HFFc6 (cell line): Measurements from ENCODE around the gene SLC6A8. TPM values are rescaled to one million over a fixed set of nuclear protein-coding genes. Genes with fewer than 3 reads are reported as not detected.

ENCODE experiments used
- DNase-seq: peaks from one replicate; pipeline ENCODE4 v3.0.0-alpha.2; 2018
- H3K27ac Mint-ChIP-seq: 2 replicates; pipeline ENCODE4 v1.8.0; 2020; ENCODE audit warnings: mild to moderate bottlenecking, mixed read lengths
- H3K27me3 Mint-ChIP-seq: 2 replicates; pipeline ENCODE4 v1.8.0; 2021; ENCODE audit warnings: mild to moderate bottlenecking, moderate library complexity, mixed read lengths; ENCODE audit not compliant: insufficient read depth
- H3K36me3 Mint-ChIP-seq: 2 replicates; pipeline ENCODE4 v1.8.0; 2021; ENCODE audit warnings: low read depth, mixed read lengths
- H3K4me1 Mint-ChIP-seq: 2 replicates; pipeline ENCODE4 v1.8.0; 2020; ENCODE audit warnings: low read depth, mixed read lengths
- H3K4me3 Mint-ChIP-seq: 2 replicates; pipeline ENCODE4 v1.8.0; 2020; ENCODE audit warnings: mild to moderate bottlenecking, moderate library complexity, mixed read lengths
- H3K9me3 Mint-ChIP-seq: 2 replicates; pipeline ENCODE4 v1.8.0; 2020; ENCODE audit warnings: mild to moderate bottlenecking, mixed read lengths
- total RNA-seq, 6 experiments: library from RNA; stranded (reverse); fragmentation: NEBNext Ultra II Directional; extraction: Animal tissue kit (Norgen Biotek cat#: 25700); gene quantifications; 2 replicates in 1 of 6; 3 replicates in 5 of 6; pipeline ENCODE4 v1.2.3, GENCODE V29; 2021
- TF ChIP-seq, protein P1 (sequence below): fragments of 200-600 bp; sonication (generic); IDR thresholded peaks from 2 replicates; pipeline ENCODE4 v1.5.0; 2021; ENCODE audit warnings: antibody characterized with exemption, mild to moderate bottlenecking

Gene SLC6A8
- total RNA-seq, 6 experiments from 2014 or later = 14.0 to 33.8 (median 17.7) TPM

DNA sequence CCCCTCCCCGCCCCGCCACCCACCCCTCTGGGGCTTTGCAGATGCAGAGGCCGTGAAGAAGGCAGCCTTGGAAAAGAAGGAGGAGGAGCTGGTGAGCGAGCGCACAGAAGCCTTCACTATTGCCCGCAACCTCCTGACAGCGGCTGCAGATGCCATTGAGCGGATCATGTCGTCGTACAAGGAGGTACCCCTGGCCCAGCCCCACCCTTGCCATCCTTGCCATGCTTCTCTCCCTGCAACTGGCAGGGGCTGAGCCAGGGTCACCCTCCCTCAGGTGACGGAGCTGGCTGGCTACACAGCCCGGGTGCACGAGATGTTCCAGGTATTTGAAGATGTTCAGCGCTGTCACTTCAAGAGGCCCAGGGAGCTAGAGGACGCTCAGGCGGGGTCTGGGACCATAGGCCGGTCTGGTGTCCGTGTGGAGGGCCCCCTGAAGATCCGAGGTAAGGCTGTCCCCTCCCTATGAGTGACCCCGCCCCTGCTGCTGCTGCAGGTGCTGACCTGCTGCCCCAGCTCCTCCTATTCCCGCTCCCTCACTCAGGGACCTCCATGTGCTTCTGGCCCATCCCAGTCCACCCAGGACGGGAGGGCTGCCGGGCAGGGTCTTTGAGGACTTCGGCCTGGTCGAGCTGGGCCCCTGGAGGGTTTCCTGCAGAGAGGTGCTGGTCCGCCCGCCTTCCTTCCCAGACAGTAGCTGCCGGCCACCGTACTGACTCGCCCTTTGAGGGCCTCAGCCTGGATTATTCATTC, 48.5 kb downstream of the SLC6A8 start:
- Mint-ChIP-seq H3K4me3 (no peak overlapping the region), H3K9me3 (peaks cover 7% of the 10 kb centered on the region; the same call in 1 of the 2 replicates), H3K27ac (no peak overlapping the region), H3K36me3 (peaks cover 12% of the 10 kb centered on the region), H3K4me1 (peaks cover 13% of the 10 kb centered on the region), H3K27me3 (no peaks in the 10 kb centered on the region; the same call in 1 of the 2 replicates)
- no peak for DNase-seq
- TF ChIP-seq, protein P1, sequence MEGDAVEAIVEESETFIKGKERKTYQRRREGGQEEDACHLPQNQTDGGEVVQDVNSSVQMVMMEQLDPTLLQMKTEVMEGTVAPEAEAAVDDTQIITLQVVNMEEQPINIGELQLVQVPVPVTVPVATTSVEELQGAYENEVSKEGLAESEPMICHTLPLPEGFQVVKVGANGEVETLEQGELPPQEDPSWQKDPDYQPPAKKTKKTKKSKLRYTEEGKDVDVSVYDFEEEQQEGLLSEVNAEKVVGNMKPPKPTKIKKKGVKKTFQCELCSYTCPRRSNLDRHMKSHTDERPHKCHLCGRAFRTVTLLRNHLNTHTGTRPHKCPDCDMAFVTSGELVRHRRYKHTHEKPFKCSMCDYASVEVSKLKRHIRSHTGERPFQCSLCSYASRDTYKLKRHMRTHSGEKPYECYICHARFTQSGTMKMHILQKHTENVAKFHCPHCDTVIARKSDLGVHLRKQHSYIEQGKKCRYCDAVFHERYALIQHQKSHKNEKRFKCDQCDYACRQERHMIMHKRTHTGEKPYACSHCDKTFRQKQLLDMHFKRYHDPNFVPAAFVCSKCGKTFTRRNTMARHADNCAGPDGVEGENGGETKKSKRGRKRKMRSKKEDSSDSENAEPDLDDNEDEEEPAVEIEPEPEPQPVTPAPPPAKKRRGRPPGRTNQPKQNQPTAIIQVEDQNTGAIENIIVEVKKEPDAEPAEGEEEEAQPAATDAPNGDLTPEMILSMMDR = no peak

DNA sequence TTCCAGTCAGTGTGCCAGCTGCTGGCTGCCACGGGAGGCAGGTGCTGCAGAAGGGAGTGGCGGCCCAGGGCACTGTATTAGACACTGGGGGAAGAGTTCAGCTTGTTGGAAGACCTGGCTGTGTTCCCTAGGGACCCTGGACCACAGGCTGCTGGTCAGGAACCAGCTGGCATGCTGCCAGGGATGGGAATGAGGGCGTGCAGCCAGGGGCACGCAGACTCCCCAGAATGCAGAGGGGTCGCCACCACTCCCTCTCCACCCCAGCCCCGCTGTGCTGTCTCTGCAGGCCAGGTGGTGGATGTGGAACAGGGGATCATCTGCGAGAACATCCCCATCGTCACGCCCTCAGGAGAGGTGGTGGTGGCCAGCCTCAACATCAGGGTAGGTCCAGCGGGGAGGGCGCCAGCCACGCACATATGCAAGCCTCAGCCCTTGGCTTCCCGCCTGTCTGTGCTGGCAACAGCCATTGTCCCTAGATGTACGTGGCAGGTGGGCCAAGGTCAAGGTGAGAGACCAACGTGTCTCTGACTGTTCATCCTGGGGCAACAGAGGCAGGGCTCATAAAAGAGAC, 49.2 kb downstream of the SLC6A8 start:
- Mint-ChIP-seq H3K27me3 (no peaks in the 10 kb centered on the region; the same call in 1 of the 2 replicates), H3K27ac (no peak overlapping the region), H3K4me3 (no peak overlapping the region), H3K36me3 (peaks cover 5% of the 10 kb centered on the region), H3K4me1 (peaks cover 6% of the 10 kb centered on the region), H3K9me3 (no peaks in the 10 kb centered on the region)
- DNase-seq = no peak
- TF ChIP-seq, protein P1 = no peak

DNA sequence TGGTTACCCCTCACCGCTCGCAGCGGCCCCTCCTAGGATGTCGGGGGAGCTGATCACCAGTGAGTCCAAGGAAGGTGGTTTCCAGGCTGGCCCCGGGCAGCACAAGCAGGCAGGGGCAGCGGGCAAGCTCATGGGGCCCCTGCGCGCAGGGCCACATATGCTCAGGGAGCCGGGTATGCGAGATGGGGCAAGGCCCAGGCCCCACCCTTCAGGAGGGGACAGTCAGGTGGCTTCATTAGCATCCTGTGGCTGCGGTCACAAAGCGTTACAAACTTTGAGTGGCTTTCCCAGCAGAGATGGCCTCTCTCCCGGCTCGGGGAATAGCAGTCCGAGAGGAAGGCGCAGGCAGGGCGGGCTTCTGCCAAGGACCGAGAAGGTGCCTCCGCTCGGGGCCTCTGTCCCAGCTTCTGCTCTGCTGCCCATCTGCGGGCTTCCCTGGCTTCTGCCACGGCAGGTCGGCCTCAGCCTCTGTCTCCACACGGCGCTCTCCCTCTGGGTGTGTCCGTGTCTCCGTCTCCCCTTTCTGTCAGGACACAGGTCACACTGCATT, 50.4 kb downstream of the SLC6A8 start:
- TF ChIP-seq, protein P1 = no peak
- no peak overlapping the region for H3K27ac Mint-ChIP-seq
- no peak overlapping the region for H3K4me3 Mint-ChIP-seq
- no peaks in the 10 kb centered on the region for H3K9me3 Mint-ChIP-seq
- no peaks in the 10 kb centered on the region; the same call in 1 of the 2 replicates for H3K27me3 Mint-ChIP-seq
- no peaks in the 10 kb centered on the region for H3K4me1 Mint-ChIP-seq
- DNase-seq = no peak
- H3K36me3 Mint-ChIP-seq = no peaks in the 10 kb centered on the region

DNA sequence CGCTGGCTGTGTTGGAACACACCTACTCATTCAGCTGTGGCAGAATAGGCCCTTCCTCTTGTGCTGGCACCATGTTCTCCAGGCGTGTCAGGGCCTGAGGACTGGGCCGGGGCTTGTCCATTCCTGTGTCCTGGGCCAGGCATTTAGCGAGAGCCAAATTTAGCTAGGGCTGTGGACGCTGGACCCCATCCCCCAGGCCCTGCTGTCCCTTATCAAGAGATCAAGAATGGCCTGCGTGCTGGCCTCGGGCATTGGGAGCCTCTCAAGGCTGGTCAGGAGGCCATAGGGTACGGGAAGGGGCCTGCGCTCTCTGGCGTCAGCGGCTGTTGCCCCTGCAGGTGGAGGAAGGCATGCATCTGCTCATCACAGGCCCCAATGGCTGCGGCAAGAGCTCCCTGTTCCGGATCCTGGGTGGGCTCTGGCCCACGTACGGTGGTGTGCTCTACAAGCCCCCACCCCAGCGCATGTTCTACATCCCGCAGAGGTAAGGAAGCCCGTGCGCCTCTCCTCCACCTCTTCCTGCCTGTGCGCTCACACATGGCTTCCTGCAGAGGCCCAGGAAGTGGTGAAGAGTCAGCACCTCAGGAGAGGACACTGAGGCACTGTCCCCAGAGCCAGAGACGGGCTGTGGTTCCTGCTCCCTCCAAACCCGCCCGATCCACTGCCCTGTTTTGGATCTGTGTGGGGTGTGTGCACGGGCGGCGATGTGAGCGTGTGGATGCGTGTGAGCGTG, 52.2 kb downstream of the SLC6A8 start:
- no peaks in the 10 kb centered on the region for H3K36me3 Mint-ChIP-seq
- no peak for DNase-seq
- H3K4me1 Mint-ChIP-seq = no peaks in the 10 kb centered on the region
- no peaks in the 10 kb centered on the region for H3K27me3 Mint-ChIP-seq
- H3K4me3 Mint-ChIP-seq = no peak overlapping the region
- H3K9me3 Mint-ChIP-seq = no peaks in the 10 kb centered on the region
- TF ChIP-seq, protein P1 = no peak
- H3K27ac Mint-ChIP-seq = no peak overlapping the region

DNA sequence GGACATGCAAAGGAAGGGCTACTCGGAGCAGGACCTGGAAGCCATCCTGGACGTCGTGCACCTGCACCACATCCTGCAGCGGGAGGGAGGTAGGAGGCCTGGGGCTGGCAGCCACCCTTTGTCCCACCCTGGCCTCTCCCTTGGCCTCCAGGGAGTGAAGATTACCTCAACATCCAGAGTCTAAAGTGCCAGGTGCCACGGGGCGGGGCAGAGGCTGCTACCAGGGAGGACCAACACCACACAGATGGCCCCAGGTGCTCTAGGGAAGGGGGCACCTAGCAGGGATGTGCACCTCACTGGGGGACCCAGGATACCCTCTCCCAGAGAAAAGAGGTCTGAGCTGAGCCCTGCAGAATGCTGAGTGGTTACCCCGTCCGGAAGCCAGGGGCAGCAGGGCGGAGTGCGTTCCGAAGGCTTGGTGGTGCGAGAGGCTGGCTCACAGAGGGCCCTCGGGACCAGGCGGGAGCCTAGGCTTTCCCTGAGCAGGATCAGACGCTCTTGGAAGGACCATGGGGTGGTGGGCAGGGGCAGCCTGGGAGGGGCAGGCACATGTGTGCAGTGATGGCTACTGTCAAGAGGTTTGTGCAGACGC, 53.0 kb downstream of the SLC6A8 start:
- Mint-ChIP-seq H3K27me3 (no peaks in the 10 kb centered on the region), H3K36me3 (no peaks in the 10 kb centered on the region), H3K4me1 (no peaks in the 10 kb centered on the region), H3K27ac (no peak overlapping the region), H3K4me3 (no peak overlapping the region), H3K9me3 (no peaks in the 10 kb centered on the region)
- DNase-seq = no peak
- TF ChIP-seq, protein P1 = no peak
